Breast epithelium (tissue), 3 donors: ENCODE measurements around the gene AFF3.

Experiments used
- POLR2A ChIP-seq: fragments of 450-650 bp; IDR thresholded peaks from one replicate; pipeline ENCODE4 v1.6.1; 2016; ENCODE audit warnings: antibody characterized with exemption, mild to moderate bottlenecking, moderate library complexity
- POLR2AphosphoS5 ChIP-seq, 3 donors: sonication (generic); formaldehyde crosslinking; IDR thresholded peaks; one replicate each; pipeline ENCODE4 v1.6.1; 2017; ENCODE audit warnings: antibody characterized with exemption in 3 of 3
- TF ChIP-seq, protein P1 (sequence below), 3 donors: fragments of 450-650 bp; IDR thresholded peaks; one replicate each; pipeline ENCODE4 v1.5.1; 2016 to 2017; ENCODE audit warnings: antibody characterized with exemption in 3 of 3, mild to moderate bottlenecking in 3 of 3, moderate library complexity in 3 of 3

DNA sequence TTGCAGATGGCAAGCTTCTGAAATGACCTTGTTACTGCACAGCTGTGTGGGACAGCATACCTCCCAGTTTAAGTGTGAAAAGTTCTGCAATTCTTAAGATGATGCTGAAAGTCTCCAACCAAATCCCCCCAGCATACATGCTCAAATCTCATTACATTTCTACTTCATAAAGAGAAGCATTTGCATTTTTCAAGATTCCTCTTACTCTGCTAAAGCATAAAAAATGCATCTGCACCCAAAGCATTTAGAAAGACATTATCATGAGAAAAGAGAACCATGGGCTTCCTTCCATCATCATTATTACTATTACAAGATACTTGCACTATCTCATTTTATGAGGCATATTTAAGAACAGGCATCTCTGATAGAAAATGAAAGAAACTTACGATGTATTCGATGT, 415.7 kb downstream of the AFF3 start:
- TF ChIP-seq POLR2A (no peak), POLR2AphosphoS5 (IDR thresholded peaks at IDR 0.05) (no peak)
- TF ChIP-seq, protein P1, sequence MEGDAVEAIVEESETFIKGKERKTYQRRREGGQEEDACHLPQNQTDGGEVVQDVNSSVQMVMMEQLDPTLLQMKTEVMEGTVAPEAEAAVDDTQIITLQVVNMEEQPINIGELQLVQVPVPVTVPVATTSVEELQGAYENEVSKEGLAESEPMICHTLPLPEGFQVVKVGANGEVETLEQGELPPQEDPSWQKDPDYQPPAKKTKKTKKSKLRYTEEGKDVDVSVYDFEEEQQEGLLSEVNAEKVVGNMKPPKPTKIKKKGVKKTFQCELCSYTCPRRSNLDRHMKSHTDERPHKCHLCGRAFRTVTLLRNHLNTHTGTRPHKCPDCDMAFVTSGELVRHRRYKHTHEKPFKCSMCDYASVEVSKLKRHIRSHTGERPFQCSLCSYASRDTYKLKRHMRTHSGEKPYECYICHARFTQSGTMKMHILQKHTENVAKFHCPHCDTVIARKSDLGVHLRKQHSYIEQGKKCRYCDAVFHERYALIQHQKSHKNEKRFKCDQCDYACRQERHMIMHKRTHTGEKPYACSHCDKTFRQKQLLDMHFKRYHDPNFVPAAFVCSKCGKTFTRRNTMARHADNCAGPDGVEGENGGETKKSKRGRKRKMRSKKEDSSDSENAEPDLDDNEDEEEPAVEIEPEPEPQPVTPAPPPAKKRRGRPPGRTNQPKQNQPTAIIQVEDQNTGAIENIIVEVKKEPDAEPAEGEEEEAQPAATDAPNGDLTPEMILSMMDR (IDR thresholded peaks at IDR 0.05), result no peak
